Subcutaneous adipose tissue (tissue), 4 donors: Measurements from ENCODE around the gene FER. TPM values are rescaled to one million over a fixed set of nuclear protein-coding genes. Genes with fewer than 3 reads are reported as not detected.

Experiments
- total RNA-seq, 4 donors: library from RNA; depleted of rRNA; stranded (reverse); fragments of >200 nt; gene quantifications; one replicate each; pipeline ENCODE4 v1.1.0, GENCODE V29; 2016
- TF ChIP-seq, protein P1 (sequence below): fragments of 450-650 bp; IDR thresholded peaks from one replicate; pipeline ENCODE4 v1.5.1; 2016; ENCODE audit warnings: low read depth, mild to moderate bottlenecking, control low read depth, antibody characterized with exemption, moderate library complexity

Gene FER
- total RNA-seq, 4 donors from 2014 or later: 26.9 to 37.4 (median 27.6) TPM

DNA sequence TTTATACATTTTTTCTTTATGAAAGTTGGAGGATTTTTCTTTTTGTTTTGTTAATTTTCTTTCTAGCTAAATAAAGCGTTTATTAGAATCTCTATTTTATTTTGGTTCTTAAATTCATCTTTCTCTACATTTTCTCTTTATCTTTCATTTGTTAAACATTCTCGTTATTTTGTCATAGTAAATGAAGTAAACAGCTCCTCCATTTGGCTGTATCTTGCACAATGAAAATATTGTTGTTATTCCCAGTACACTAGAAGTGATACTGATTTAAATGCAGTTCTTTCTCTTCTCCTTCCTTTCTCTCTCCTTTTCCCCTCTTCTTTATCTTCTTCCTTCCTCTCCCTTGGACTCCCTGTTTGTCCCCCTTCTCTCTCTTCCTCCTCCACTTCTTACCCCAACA lies 88.8 kb downstream of the FER start:
- TF ChIP-seq, protein P1, sequence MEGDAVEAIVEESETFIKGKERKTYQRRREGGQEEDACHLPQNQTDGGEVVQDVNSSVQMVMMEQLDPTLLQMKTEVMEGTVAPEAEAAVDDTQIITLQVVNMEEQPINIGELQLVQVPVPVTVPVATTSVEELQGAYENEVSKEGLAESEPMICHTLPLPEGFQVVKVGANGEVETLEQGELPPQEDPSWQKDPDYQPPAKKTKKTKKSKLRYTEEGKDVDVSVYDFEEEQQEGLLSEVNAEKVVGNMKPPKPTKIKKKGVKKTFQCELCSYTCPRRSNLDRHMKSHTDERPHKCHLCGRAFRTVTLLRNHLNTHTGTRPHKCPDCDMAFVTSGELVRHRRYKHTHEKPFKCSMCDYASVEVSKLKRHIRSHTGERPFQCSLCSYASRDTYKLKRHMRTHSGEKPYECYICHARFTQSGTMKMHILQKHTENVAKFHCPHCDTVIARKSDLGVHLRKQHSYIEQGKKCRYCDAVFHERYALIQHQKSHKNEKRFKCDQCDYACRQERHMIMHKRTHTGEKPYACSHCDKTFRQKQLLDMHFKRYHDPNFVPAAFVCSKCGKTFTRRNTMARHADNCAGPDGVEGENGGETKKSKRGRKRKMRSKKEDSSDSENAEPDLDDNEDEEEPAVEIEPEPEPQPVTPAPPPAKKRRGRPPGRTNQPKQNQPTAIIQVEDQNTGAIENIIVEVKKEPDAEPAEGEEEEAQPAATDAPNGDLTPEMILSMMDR: no peak

DNA sequence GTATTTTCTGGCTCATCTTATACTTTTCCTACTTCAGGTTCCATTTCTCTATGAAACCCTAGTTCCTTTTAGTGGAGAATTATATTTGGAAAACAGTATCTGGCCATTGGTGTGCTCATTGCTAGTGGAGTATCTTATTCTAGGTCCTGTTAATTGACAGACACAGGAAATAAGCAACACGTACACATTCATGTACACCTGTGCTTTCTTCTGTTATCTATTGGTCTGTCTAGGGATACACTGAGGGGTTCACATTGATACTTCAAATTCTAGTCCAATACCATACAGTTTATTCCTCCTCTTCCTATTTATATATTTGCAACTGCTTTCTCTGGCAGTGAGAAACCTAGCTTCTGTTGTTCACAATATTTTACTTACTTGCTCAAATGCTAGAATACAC lies 110.2 kb downstream of the FER start:
- TF ChIP-seq, protein P1: no peak

DNA sequence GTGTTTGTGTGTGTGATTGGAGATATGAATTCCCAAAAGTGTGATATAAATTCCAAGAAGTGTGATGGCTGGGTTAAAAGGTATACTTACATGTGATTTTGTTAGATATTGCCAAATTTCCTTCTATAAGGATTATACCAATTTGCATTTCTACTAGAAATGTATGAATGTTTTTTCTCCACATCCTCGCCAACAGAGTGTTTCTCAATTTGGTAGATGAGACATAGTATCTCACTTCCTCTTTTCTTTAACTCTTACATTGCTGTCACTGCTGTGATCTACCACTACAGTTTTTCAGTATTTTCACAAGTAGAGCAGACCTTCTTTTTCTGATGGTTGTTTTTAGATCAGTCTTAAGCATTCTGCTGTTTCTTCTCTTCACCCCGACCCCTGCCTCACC lies 111.3 kb downstream of the FER start:
- TF ChIP-seq, protein P1: no peak

DNA sequence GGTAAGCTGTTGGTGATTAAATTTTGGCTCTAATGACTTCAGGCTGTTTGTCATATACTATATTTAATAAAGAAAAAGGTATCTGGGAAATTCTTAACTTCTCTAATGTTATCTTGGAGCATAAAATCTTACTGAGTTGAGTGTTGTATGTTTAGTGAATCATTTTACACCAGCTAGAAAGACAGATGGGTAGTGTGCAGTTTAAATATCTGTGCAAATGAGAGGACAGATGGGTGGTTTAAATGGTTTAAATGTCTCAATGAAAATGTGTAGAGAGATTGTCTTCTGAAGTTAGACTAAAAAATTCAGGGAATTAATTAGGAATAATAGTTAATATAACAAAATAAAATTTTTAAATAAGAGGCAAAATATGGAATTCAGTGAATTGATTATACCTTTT lies 114.5 kb downstream of the FER start:
- TF ChIP-seq, protein P1: no peak

DNA sequence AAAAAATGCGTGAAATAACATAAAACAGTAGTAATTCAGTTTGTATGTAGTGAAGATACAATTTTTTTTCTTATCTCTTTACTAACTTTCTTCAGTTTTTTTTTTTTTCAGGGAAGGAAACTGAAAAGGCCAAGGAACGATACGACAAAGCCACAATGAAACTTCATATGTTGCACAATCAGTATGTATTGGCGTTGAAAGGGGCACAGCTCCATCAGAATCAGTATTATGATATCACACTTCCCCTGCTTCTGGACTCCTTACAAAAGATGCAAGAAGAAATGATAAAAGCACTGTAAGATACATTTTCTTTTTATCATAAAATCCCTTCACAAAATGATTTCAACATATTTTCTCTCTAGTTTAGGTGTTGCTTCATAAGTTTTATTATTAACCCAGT lies 120.0 kb downstream of the FER start:
- TF ChIP-seq, protein P1: no peak

DNA sequence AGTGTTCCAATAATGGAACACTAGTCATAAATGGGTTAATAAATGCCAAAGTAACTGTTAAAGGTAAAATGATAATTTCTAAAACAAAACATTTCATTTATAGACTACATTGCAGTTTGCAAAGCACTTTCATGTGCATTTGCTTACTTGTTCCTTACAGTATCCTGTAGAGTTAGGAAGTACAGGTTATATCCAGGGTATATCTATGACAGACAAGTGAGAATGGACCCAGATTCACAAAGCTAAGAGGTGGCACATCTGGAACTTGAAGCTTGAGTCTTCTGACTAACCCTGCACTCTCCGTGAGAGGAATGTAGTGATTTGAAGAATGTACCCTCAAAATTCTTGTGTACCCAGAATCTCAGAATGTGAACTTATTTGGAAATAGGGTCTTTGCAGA lies 121.4 kb downstream of the FER start:
- TF ChIP-seq, protein P1: no peak

DNA sequence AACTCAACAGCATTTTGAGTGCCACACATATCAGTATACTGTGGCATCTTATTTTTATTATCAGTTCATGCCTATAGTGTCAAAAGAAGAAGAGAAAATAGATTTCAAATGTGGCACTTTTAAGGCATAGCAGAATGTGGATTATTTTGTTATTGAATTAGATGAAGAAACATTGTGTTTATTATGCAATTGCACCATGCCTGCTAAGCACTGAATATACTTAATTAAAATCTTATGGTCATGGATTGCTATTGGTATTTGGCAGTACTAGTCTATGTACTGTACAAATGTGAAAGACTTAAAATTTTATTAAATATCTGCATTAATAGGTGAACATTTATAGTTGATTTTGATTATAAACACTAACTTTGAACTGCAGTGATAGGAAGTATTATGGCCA lies 128.8 kb downstream of the FER start:
- TF ChIP-seq, protein P1: no peak
